ENCODE measurements around the gene TSPOAP1.
"Not testable (repeated sequence)": the region's sequence is repeated elsewhere in the genome, so short reads cannot be mapped to it uniquely, and the experiment has no call there.

TSPOAP1 gene

GRCh38 chr17:58341861-58342475 is 13.4 kb upstream of the TSPOAP1 start:
- peak overlapping the region; percentile 99 for H3K4me3 ChIP-seq (ENCODE audit: low read length, poor library complexity, severe bottlenecking)
- H2AFZ ChIP-seq (ENCODE audit: low read length), result no peak overlapping the region
- peaks cover 18% of the 10 kb centered on the region for H4K20me1 ChIP-seq (ENCODE audit: insufficient read depth, low read length, poor library complexity, severe bottlenecking)
- peaks cover 69% of the 10 kb centered on the region for H3K4me1 ChIP-seq (ENCODE audit: insufficient read depth, low read length, poor library complexity, severe bottlenecking)
- TF ChIP-seq, protein P1, sequence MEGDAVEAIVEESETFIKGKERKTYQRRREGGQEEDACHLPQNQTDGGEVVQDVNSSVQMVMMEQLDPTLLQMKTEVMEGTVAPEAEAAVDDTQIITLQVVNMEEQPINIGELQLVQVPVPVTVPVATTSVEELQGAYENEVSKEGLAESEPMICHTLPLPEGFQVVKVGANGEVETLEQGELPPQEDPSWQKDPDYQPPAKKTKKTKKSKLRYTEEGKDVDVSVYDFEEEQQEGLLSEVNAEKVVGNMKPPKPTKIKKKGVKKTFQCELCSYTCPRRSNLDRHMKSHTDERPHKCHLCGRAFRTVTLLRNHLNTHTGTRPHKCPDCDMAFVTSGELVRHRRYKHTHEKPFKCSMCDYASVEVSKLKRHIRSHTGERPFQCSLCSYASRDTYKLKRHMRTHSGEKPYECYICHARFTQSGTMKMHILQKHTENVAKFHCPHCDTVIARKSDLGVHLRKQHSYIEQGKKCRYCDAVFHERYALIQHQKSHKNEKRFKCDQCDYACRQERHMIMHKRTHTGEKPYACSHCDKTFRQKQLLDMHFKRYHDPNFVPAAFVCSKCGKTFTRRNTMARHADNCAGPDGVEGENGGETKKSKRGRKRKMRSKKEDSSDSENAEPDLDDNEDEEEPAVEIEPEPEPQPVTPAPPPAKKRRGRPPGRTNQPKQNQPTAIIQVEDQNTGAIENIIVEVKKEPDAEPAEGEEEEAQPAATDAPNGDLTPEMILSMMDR (conservative IDR thresholded peaks at IDR 0.05; ENCODE audit: low read length), result no peak
- TF ChIP-seq EZH2phosphoT487 (IDR thresholded peaks at IDR 0.05; ENCODE audit: borderline replicate concordance), result no peak
- H3K27me3 ChIP-seq (ENCODE audit: insufficient read depth, low read length, poor library complexity, severe bottlenecking), result no peaks in the 10 kb centered on the region
- no peaks in the 10 kb centered on the region for H3K9me3 ChIP-seq (ENCODE audit: insufficient read depth, low read depth, low read length)
- peaks cover 88% of the 10 kb centered on the region for H3K79me2 ChIP-seq (ENCODE audit: insufficient read depth, low read length)
- peak overlapping the region; percentile 99 for H3K9ac ChIP-seq (ENCODE audit: low read depth, low read length, poor library complexity, severe bottlenecking)
- peaks cover 24% of the 10 kb centered on the region for H3F3A ChIP-seq (ENCODE audit: low read depth)
- no peaks in the 10 kb centered on the region for H3K9me2 ChIP-seq (replicated peaks; ENCODE audit: low read depth, low read length)
- H3K4me2 ChIP-seq (ENCODE audit: low read depth, low read length, poor library complexity, severe bottlenecking), result peak overlapping the region; percentile 94
- H3K36me3 ChIP-seq (ENCODE audit: insufficient read depth, low read length), result peaks cover 17% of the 10 kb centered on the region; the same call in 1 of the 2 replicates

GRCh38 chr17:58341136-58341860 is 12.7 kb upstream of the TSPOAP1 start:
- peaks cover 76% of the 10 kb centered on the region for H3K4me1 ChIP-seq (ENCODE audit: insufficient read depth, low read length, poor library complexity, severe bottlenecking)
- H3K4me3 ChIP-seq (ENCODE audit: low read length, poor library complexity, severe bottlenecking), result peak overlapping the region; percentile 99
- not testable (repeated sequence) for H3K27me3 ChIP-seq (ENCODE audit: insufficient read depth, low read length, poor library complexity, severe bottlenecking); H2AFZ ChIP-seq (ENCODE audit: low read length); H3K9me2 ChIP-seq (replicated peaks; ENCODE audit: low read depth, low read length); H3K9me3 ChIP-seq (ENCODE audit: insufficient read depth, low read depth, low read length)
- peaks cover 13% of the 10 kb centered on the region for H4K20me1 ChIP-seq (ENCODE audit: insufficient read depth, low read length, poor library complexity, severe bottlenecking)
- peaks cover 26% of the 10 kb centered on the region for H3F3A ChIP-seq (ENCODE audit: low read depth)
- peak overlapping the region; percentile 94 for H3K4me2 ChIP-seq (ENCODE audit: low read depth, low read length, poor library complexity, severe bottlenecking)
- H3K79me2 ChIP-seq (ENCODE audit: insufficient read depth, low read length), result peaks cover 88% of the 10 kb centered on the region
- peak overlapping the region; percentile 99 for H3K9ac ChIP-seq (ENCODE audit: low read depth, low read length, poor library complexity, severe bottlenecking)
- H3K36me3 ChIP-seq (ENCODE audit: insufficient read depth, low read length), result peaks cover 10% of the 10 kb centered on the region; the same call in 1 of the 2 replicates

DNA sequence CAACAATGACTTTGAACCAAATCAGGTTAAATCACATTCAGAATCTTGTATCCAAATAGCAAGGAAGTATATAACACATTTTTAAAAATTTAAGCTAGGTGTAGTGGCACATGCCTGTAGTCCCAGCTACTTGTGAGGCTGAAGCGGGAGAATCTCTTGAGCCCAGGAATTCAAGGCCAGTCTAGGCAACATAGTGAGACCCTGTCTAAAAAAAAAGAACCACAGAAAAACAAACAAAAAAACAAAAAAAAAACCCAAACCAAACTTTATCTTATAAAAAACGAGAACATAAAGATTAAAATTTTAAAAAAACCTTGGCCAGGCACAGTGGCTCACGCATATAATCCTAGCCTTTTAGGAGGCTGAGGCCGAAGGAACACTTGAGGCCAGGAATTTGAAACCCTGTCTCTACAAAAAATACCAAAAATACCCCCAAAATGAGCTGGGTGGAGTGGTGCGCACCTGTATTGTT is 11.8 kb upstream of the TSPOAP1 start:
- peak overlapping the region; percentile 99 for H3K4me3 ChIP-seq (ENCODE audit: low read length, poor library complexity, severe bottlenecking)
- peaks cover 5% of the 10 kb centered on the region for H4K20me1 ChIP-seq (ENCODE audit: insufficient read depth, low read length, poor library complexity, severe bottlenecking)
- peaks cover 32% of the 10 kb centered on the region for H3F3A ChIP-seq (ENCODE audit: low read depth)
- TF ChIP-seq EZH2phosphoT487 (IDR thresholded peaks at IDR 0.05; ENCODE audit: borderline replicate concordance), result no peak
- peaks cover 83% of the 10 kb centered on the region for H3K79me2 ChIP-seq (ENCODE audit: insufficient read depth, low read length)
- peak overlapping the region; percentile 99 for H3K9ac ChIP-seq (ENCODE audit: low read depth, low read length, poor library complexity, severe bottlenecking)
- no peaks in the 10 kb centered on the region for H3K9me3 ChIP-seq (ENCODE audit: insufficient read depth, low read depth, low read length)
- peaks cover 2% of the 10 kb centered on the region; the same call in 1 of the 2 replicates for H3K36me3 ChIP-seq (ENCODE audit: insufficient read depth, low read length)
- H3K9me2 ChIP-seq (replicated peaks; ENCODE audit: low read depth, low read length), result no peaks in the 10 kb centered on the region
- H2AFZ ChIP-seq (ENCODE audit: low read length), result no peak overlapping the region
- H3K27me3 ChIP-seq (ENCODE audit: insufficient read depth, low read length, poor library complexity, severe bottlenecking), result no peaks in the 10 kb centered on the region
- peaks cover 74% of the 10 kb centered on the region for H3K4me1 ChIP-seq (ENCODE audit: insufficient read depth, low read length, poor library complexity, severe bottlenecking)
- H3K4me2 ChIP-seq (ENCODE audit: low read depth, low read length, poor library complexity, severe bottlenecking), result peak overlapping the region; percentile 94

GRCh38 chr17:58339755-58340404 is 11.3 kb upstream of the TSPOAP1 start:
- peak overlapping the region; percentile 94 for H3K4me2 ChIP-seq (ENCODE audit: low read depth, low read length, poor library complexity, severe bottlenecking)
- H3K9me2 ChIP-seq (replicated peaks; ENCODE audit: low read depth, low read length), result no peaks in the 10 kb centered on the region
- H4K20me1 ChIP-seq (ENCODE audit: insufficient read depth, low read length, poor library complexity, severe bottlenecking), result no peaks in the 10 kb centered on the region
- peak overlapping the region; percentile 99 for H3K4me3 ChIP-seq (ENCODE audit: low read length, poor library complexity, severe bottlenecking)
- no peaks in the 10 kb centered on the region for H3K9me3 ChIP-seq (ENCODE audit: insufficient read depth, low read depth, low read length)
- TF ChIP-seq, protein P1 (conservative IDR thresholded peaks at IDR 0.05; ENCODE audit: low read length), result no peak
- TF ChIP-seq EZH2phosphoT487 (IDR thresholded peaks at IDR 0.05; ENCODE audit: borderline replicate concordance), result no peak
- H3K36me3 ChIP-seq (ENCODE audit: insufficient read depth, low read length), result no peaks in the 10 kb centered on the region
- H2AFZ ChIP-seq (ENCODE audit: low read length), result no peak overlapping the region
- peaks cover 83% of the 10 kb centered on the region for H3K79me2 ChIP-seq (ENCODE audit: insufficient read depth, low read length)
- peaks cover 74% of the 10 kb centered on the region for H3K4me1 ChIP-seq (ENCODE audit: insufficient read depth, low read length, poor library complexity, severe bottlenecking)
- peaks cover 32% of the 10 kb centered on the region for H3F3A ChIP-seq (ENCODE audit: low read depth)
- no peaks in the 10 kb centered on the region for H3K27me3 ChIP-seq (ENCODE audit: insufficient read depth, low read length, poor library complexity, severe bottlenecking)
- H3K9ac ChIP-seq (ENCODE audit: low read depth, low read length, poor library complexity, severe bottlenecking), result peak overlapping the region; percentile 99
